T1000 (cell line): ENCODE results near the gene ORMDL1.

Experiments
- DNase-seq: peaks from one replicate; lab custom pipeline; 2025; ENCODE audit warnings: mixed read lengths; lab: John Stamatoyannopoulos, UW

The ORMDL1 gene, protein sequence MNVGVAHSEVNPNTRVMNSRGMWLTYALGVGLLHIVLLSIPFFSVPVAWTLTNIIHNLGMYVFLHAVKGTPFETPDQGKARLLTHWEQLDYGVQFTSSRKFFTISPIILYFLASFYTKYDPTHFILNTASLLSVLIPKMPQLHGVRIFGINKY

DNA sequence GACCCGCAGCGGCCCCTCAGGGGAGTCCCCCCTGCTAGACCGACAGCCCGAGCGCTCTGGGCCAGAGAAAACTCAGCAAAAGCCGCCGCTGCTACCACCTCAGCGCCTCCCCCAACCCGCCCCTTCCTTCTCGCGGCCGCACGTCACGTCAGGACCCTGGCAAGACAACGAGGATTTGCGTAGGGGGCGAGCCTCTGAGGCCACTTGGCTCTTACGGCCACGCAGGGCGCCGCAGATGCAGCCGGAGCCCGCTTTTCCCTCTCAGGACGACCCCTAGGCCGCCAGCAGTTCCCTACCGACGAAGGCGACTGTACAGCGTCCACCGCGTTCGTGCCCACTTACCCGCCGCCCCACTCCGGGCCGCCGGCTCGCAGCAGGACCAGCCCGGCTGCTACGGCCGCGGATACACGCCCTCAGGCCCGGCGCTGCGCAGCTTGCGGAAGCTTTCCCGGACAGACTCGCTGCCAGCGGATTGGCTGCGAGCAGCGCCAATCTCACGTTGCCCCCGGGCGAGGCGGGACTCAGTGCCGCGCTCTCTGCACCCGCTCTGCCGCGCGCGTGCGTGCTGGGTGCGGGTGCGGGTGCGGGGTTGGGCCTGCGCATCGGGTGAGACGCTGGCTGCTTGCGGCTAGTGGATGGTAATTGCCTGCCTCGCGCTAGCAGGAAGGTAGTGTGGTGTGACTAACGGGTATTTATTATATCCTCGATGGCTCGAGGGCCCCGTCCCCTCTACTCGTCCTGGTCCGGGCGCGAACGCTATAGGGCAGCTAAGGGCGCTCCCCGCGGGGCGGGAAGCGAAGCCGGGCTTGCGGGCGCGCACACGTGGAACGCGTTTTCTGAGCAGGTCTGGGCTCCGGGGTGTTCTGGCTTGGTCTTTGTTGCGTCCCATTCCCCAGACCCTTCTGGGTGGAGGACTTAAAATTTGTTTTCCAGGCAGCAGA lies at the start of gene ORMDL1, which contains the start of gene PMS1:
Gene ORMDL1 (minus strand): TSS at position 413 of the 941 bp plus-strand sequence. CDS start 1,744 bp downstream, outside the sequence.
Gene PMS1 (plus strand): TSS at position 524 of the 941 bp plus-strand sequence. CDS start 7,360 bp downstream, outside the sequence.
- peak; percentile 92 for DNase-seq

DNA sequence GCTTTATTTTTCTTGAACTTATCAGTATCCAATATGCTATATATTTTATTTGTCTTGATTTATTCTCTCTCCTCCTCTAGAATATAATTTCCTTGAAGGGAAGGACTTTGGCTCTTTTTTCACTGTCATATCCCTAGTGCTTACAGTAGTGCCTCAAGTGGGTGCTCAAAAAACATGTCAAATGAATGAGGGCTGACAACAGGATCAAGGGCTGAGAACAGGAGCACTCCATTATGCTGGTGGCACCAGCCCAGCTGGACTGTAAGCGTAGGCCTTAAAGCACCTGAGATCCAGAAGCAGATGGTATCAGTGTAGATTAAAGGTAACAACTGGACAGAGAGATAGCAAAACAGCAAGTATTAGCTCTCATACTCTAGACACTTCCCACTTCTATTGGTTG lies 46.4 kb upstream of the ORMDL1 start:
- DNase-seq, result no peak

DNA sequence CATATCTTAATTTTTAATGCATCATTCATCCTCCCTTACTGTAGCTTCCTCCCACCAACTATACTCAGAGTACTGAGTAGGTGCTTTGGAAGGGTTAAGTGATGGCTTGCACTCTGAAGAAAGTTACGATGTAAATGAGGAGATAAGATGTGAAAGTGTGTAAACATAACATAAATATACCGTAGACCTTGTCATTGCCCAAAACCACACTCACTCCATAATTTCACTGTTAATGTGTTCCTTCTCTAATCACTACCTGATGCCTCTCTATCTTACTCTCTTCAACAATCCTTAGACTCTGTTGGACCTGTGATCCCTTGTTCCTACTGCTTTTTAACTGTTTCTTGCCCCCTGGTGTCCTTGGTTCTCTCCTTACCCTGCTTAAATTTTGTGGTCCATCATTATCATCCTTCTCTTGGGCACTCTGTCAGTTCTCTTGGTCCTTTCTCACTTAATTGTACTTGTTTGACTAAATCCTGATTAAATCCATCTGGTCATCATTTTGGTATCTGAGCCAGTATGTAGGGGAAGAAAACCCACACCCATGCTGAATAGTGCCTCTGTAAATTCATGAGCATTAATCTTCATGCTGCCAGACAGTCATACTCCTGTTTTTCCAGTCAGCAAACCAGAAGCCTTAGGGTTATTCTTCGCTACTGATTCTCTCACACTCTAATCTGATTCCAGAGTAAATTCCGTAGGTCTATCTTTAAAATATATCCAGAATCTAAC lies 45.1 kb upstream of the ORMDL1 start:
- no peak for DNase-seq

DNA sequence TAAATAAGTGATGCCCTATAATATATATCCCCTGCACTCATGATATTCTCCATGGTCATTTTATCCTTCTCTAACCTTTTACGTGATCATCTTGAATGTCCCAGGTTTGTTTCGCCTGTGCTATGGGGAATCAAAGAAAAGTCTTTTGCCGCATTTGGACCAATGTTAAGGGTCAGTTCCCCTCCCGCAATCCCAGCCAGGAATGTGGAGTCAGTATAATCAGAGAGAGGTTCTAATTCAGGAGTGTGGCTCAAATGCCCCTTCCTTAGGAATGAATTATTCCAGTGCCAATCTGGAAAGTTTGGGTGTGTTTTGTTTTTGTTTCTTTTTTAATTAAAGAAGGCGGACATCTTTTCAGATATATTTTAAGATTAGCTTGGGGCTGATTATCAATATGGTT lies 41.9 kb upstream of the ORMDL1 start:
- no peak for DNase-seq

DNA sequence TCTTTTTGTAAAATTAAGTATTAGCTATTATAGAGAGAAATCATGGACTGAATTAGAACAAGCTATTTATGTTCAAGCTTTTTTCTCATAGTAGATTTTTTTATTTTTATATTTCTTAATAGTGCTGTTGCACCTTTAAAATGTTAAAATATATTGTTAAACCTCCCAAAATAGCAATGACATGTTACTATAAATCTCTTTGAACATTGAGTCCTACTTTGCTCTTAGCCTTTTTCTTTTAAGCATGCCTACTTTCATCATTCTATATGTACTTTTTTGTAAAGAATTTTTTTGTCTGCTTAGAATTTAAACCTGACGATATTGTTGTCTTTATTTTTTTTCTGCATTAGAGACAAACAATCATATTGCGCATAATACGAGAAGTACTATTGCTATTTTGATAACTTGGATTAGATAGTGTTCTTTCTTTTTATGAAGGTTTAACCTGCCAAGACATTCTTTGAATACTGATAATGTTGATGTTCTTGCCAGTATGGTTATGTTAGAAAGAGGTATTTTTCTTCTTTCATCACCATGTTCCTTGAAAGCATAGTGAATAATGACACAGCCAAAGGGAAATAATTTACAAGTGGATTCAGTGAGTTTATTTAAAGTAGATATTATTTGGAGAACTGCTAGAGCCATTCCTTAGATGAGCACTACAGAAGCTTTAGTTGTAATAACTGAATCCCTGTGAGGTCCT lies 40.7 kb upstream of the ORMDL1 start:
- no peak for DNase-seq

DNA sequence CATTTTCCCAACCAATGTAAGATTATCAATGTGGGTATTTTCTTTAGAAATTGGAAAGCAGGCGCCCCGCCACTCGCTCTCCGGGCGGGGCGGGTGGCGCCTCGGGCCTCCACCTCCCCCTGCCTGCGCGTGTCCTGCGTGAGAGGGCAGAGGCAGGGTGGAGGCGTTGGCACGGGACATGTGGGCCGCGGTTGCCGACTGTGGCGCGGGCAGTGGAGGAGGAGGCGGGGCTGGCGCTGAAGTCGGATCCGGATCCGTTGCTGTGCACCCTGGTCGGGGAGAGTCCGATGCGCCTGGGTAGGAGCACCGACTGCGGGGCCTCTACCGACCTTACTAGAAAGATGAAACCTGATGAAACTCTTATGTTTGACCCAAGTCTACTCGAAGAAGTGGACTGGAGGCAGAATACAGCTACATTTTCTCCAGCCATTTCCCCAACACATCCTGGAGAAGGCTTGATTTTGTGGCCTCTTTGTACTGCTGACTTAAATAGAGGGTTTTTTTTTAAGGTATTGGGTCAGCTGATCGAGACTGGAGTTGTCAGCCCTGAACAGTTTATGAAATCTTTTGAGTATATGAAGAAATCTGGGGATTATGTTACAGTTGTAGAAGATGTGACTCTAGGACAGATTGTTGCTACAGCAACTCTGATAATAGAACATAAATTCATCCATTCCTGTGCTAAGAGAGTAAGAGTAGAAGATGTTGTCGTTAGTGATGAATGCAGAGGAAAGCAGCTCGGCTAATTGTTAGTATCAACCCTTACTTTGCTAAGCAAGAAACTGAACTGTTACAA lies 38.0 kb upstream of the ORMDL1 start:
- no peak for DNase-seq

DNA sequence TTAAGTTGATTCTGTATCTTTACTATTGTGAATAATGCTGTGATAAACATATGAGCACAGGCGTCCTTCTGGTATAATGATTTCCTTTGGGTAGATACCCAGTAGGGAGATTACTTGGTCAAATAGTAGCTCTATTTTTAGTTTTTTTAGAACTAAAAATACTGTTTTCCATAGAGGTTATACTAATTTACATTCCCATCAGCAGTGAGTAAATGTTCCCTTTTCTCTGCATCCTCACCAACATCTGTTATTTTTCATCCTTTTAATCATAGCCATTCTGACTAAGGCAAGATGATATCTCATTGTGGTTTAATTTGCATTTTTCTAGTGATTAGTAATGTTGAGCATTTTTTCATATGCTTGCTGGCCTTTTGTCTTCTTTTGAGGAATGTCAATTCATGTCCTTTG lies 35.2 kb upstream of the ORMDL1 start:
- no peak for DNase-seq

DNA sequence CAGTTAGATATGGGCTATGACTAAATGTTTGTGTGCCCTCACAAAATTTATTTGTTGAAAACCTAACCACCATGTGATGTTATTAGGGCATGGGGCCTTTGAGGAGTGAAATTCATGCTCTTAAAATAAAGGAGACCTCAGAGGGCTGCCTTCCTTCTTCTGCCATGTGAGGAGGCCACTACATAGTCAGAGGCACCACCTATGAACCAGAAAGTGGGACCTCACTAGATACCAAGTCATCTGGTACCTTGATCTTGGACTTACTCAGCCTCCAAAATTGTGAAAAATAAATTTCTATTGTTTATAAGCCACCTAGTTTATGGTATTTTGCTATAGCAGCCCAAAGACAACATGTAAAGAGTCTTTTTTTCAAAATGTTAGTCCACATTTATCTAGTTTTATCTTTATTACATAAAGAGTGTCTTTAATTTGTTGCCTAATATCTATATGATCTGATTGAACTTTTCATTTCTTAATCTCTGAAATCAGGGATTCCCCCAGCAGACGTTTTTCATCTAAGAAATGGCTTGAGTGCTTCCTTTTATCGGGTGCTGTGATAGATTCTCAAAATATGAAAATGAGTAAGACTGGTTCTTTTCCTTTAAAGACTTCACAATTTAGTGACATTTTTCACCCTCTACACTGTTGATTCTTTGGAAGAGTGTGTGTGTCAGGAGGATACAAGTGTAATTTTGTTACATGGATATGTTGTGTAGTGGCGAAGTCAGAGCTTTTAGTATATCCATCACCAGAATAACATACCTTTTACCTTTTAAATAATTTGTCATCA lies 34.3 kb upstream of the ORMDL1 start:
- no peak for DNase-seq

DNA sequence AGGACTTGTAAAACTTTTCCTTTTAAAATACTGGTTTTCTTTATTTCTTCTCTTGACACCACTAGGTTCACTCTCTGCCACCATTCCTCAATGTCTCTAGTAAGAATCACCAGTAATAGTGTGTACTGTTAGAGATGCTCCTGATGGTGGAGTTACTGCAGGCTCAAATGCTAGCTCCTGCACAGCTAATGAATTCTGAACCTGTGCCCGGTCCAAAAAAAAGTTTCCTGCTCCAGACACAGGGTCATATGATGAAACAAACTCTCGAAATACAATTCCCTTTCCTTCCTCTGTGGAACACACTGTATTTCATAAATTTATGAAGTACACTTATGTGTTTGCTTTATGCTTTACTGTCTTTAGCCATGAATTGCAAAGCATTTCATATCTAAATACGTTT lies 19.3 kb upstream of the ORMDL1 start:
- DNase-seq, result no peak

DNA sequence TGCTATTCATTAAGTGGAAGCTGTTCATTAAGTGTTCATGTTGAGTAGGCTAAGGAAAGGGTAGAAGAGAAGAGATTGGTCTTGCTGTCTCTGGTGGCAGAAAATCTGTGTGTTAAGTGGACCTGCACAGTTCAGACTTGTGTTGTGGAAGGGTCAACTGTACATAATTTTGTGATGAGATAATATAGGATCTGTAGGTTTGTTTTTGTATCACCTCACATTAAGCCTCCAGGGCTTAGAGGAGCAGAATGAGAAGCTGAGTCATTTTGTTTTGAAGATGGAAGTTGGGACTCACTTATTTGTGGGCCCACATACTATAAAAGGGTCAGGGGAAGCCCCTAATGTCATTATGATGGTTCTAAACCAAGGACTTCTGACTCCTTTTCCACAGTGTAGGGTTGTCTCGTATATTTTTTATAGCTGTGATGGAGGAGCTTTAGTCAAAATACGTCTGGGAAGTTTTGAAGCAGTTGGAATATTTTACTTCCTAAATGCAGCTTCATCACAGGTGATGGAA lies 18.3 kb upstream of the ORMDL1 start:
- no peak for DNase-seq

DNA sequence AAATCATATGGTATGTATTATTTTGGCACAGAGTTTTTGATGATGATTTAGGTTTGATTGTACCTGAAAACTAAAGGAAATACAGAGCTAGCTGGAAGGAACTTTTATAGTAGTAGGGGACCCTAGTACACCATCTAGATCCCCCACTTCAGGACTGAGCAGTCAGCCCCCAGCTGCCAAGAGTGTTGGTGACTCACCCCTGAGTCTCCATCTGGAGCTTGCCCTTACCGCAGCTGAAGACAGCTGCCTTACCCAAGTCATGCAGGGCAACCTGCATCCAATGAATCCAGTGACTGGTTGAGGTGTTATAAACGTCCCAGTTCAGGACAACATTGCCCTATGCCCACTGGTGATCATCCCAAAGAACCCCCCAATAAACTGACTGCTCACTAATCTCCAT lies 15.4 kb upstream of the ORMDL1 start:
- DNase-seq, result peak; percentile 28

DNA sequence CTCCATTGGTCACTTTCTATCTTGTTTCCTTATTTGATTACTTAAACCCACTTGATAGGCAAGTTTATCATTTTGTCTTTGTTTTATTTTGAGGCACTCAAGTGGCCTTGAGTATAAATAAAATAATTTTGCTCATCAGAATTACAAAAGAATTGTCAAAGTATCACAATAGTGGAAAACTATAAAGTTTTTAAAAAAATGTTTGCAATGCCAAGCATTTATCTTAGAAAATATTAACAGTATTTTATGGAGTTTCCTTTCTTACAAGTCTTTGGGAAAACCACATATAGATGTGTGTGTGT lies 14.8 kb upstream of the ORMDL1 start:
- no peak for DNase-seq

DNA sequence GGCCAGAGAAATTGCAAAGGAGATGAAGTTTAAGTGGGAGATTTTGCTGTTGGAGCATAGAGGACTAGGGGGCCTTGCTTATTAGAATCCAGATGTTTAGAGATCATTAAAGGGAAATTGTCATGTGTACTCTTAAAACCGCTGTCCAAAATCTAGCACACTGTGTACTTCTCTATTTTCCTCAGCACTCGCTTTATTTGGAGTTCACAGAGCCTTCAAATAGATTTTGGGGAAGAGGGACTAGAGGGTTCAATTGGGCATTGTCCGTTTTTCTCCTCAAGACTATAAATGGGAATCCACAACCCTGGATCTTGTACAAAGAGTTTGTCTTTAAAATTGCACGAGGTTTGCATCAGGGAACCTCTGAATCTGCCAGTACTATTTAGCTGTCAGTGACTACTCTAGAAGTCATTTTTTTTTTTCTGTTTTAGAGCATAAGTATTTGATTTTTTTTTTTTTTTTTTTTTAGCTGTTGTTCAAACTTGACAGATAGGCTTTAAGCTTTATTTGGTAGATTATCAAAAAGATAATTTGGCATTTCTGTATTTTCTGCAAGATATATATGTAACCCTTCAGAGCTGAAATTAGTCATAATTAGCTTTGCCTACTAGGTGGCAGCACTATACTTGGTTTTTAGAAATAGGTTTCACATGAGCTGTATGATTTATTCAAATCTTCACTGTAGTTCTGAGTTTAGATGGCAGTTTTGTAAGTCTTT lies 14.3 kb upstream of the ORMDL1 start:
- no peak for DNase-seq

DNA sequence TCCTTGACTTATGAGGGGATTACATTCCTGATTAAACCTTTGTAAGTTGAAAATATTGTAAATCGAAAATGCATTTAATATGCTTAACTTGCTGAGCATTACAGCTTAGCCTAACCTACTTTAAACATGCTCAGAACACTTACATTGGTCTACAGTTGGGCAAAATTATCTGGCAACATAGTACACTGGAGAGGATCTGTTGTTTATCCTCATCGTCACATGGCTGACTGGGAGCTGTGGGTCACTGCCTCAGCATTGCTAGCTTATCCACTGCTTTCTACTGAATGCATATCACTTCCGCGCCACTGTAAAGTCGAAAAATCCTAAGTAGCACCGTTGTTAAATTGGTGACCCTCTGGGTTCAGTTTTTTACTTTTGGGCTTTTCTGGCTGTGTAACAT lies 13.8 kb upstream of the ORMDL1 start:
- no peak for DNase-seq

DNA sequence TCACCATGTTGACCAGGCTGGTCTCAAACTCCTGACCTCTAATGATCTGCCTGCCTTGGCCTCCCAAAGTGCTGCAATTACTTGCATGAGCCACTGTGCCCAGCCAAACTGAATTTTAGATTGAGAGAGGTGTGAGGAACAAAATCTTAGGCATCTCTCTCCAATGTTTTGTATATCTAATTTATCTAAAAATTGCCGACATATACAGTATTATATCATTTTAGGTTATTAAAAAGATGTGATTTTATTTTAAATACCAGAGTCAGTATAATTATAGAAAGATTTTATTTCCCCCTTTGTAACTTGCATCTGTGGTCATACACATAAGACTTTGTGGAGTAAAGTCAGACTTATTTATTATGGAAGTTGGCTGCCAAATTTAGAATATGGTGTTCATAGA lies 10.2 kb upstream of the ORMDL1 start:
- DNase-seq, result no peak

DNA sequence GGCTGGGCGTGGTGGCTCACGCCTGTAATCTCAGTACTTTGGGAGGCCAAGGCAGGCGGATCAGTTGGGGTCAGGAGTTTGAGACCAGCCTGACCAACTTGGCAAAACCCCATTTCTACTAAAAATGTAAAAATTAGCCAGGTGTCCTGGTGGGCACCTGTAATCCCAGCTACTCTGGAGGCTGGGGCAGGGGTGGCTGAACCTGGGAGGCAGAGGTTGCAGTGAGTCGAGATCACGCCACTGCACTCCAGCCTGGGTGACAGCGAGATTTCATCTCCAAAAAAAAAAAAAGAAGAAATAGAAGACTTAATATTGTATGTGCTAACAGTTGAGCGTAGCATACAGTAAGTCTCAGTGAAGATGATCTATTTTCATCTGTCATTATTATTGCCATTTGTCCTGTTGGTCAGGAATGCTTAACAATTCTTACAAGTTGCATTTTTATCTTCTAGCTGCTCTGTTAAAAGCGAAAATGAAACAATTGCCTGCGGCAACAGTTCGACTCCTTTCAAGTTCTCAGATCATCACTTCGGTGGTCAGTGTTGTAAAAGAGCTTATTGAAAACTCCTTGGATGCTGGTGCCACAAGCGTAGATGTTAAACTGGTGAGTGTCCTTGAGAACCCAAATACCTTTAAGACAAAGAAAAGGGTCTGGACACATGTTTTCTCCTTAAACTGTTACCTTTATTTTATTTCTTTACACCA lies 7.4 kb upstream of the ORMDL1 start:
- DNase-seq, result no peak

DNA sequence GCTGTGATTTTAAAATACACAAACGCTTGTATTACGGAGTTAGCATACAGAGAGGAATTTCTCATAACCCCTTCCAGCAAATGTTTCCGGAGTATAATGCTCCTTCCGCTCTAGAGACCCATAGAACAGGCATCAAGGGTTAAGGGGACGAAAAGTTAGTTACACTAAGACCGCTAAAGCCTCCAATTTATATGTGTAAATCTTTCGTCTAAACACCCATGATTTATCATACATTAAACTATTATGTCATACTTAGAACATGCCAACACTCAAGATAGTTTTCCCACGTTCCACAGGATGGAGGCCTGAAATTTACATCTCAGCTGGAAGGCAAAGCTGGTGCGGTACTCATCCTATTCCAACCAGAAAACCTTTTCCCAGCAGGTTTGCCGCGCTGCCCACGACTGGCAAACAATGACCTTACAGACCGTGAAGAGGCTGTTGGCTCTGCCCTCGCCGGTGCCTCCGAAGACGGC lies 650 bp downstream of the ORMDL1 start:
- no peak for DNase-seq

DNA sequence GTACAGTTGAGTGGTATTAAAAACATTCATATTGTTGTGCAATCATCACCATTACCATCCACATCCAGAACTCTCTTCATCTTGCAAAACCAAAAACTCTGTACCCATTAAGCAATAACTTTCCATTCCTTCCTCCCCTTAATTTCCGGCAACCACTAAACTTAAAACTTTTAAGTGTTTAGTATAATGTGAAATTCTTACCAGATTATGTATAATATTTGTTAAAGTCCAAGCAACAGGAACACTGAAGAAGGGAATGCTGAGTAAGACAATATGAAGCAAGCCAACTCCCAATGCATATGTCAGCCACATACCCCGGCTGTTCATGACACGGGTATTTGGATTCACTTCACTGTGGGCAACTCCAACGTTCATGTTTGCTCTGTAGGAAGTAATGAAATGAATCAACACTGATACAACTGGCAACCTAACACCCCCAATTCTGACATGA lies 1.9 kb downstream of the ORMDL1 start:
- DNase-seq, result no peak

DNA sequence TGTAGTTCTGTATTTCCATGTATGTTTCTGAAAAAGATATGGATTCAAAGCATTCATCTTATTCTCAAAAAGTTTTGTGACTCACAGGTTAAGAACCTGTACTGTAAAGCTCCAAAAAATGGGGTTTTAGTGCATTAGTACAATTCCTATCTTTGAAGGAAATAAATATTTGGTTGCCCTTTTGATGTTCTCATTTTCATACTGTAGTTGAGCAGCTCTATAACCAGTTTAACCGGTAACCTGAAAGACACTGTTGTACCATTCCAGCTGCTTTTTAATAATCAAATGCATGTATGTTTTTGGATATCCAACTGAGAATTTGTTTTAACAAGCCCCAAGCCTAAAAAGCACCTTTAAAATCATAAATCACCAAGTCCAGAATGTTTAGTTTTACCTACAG lies 11.9 kb downstream of the ORMDL1 start:
- no peak for DNase-seq
